Stimulated activated CD8-positive, alpha-beta memory T cell treated with anti-CD3 and anti-CD28 coated beads, Interleukin-12 subunit alpha, Interleukin-12 subunit beta, amount 100 ng/mL, for 24 hours (primary cell): ENCODE results near the gene SUPT20H.
"Not testable (repeated sequence)": the region's sequence is repeated elsewhere in the genome, so short reads cannot be mapped to it uniquely, and the experiment has no call there.

Experiments used
- DNase-seq: peaks from one replicate; pipeline ENCODE4 v3.0.0-alpha.2; 2020; ENCODE audit errors: extremely low read depth

Gene SUPT20H

GRCh38 chr13:37069597-37070103 lies 10.2 kb upstream of the SUPT20H start:
- DNase-seq: no peak

- DNase-seq: no peak
These were observed 9.5 kb upstream of the SUPT20H start for GRCh38 chr13:37068962-37069361.

GRCh38 chr13:37067874-37068273 lies 8.4 kb upstream of the SUPT20H start:
- DNase-seq: no peak

GRCh38 chr13:37065890-37066526 lies 6.5 kb upstream of the SUPT20H start:
- DNase-seq: no peak

GRCh38 chr13:37059848-37060192 lies 332 bp upstream of the SUPT20H start:
- DNase-seq: no peak

GRCh38 chr13:37056228-37056627 lies 3.3 kb downstream of the SUPT20H start:
- DNase-seq: not testable (repeated sequence)

- not testable (repeated sequence) for DNase-seq
These were observed 6.4 kb downstream of the SUPT20H start for GRCh38 chr13:37053111-37053510.

GRCh38 chr13:37049810-37050209 lies 9.7 kb downstream of the SUPT20H start:
- DNase-seq: no peak

- DNase-seq: no peak
These were observed 11.6 kb downstream of the SUPT20H start for GRCh38 chr13:37047846-37048245.

GRCh38 chr13:37047032-37047431 lies 12.5 kb downstream of the SUPT20H start:
- no peak for DNase-seq

- no peak for DNase-seq
These were observed 13.4 kb downstream of the SUPT20H start for GRCh38 chr13:37046062-37046461.

GRCh38 chr13:37040789-37041188 lies 18.7 kb downstream of the SUPT20H start:
- no peak for DNase-seq

- DNase-seq: no peak
These were observed 19.6 kb downstream of the SUPT20H start for GRCh38 chr13:37039896-37040295.

GRCh38 chr13:37037241-37037640 lies 22.2 kb downstream of the SUPT20H start:
- DNase-seq: no peak

GRCh38 chr13:37029617-37030016 lies 29.9 kb downstream of the SUPT20H start:
- DNase-seq: no peak

- no peak for DNase-seq
These were observed 31.8 kb downstream of the SUPT20H start for GRCh38 chr13:37027639-37028038.

GRCh38 chr13:37026771-37027170 lies 32.7 kb downstream of the SUPT20H start:
- no peak for DNase-seq

- no peak for DNase-seq
These were observed 35.6 kb downstream of the SUPT20H start for GRCh38 chr13:37023871-37024270.

- DNase-seq: no peak
These were observed 44.9 kb downstream of the SUPT20H start for GRCh38 chr13:37014609-37015008.

GRCh38 chr13:37011788-37012187 lies 47.7 kb downstream of the SUPT20H start:
- DNase-seq: no peak

GRCh38 chr13:37011002-37011401 lies 48.5 kb downstream of the SUPT20H start:
- no peak for DNase-seq

GRCh38 chr13:37010424-37010823 lies 49.1 kb downstream of the SUPT20H start:
- no peak for DNase-seq

- no peak for DNase-seq
These were observed 49.8 kb downstream of the SUPT20H start for GRCh38 chr13:37009692-37010091.

GRCh38 chr13:37001921-37002250 lies 57.6 kb downstream of the SUPT20H start:
- DNase-seq: no peak
